Measurements from ENCODE around the gene TAS1R1.

DNA sequence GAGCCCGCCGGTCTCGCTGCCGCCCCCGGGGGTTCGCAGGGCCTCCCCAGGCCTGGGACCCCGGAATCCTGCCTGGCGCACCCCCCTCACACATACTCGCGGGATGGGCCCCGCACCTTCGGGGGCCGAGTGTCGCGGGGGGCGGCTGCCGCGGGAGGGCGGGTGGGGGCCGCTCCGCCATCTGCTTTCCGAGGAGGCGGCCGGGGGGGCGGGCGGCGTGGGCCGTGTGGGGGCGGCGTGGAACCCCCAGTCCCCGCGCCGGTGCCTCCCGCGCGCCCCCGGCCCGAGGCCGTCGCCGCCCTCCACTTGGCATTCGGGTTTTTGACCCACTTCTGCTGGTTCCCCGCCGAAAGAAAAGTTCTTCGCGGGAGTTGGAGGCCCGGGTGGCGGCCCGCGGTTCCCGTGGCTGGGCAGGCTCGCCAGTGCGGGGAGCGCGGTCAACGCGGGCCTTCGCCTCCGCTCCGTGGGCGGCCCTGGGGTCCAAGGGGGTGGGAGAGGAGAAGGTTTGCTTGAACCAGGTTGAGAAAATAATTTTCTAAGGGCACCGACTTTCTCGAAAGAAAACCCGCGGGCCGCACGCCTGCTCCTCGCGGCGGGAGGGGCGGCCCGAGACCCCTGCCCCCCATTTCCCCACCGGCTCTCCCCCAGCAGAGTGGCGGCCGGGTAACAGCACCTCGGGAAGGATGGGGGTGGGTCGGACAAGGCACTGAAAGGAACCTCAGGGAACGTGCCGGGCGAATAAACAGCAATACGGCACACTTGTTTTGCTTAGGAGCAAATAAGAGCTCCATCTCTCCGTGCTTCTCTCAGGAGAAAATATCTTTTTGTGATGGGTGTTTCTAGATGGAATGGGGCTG lies 60.0 kb downstream of the TAS1R1 start:
- TF ChIP-seq CTCF (IDR thresholded peaks at IDR 0.05) (no peak), POLR2A (IDR thresholded peaks at IDR 0.05) (no peak)

All from right lobe of liver (tissue), 4 donors.